ENCODE data around the gene STIM1. TPM values are rescaled to one million over a fixed set of nuclear protein-coding genes. Genes with fewer than 3 reads are reported as not detected.

The STIM1 gene
- total RNA-seq, 1 experiment from 2014 or later: 9.0 TPM

GRCh38 chr11:4022669-4023068, 167.2 kb downstream of the STIM1 start:
- Histone ChIP-seq H4K20me1 (ENCODE audit: insufficient read depth, low read depth, low read length) (no peaks in the 10 kb centered on the region), H3K4me2 (ENCODE audit: low read depth, low read length, poor library complexity, severe bottlenecking) (no peak overlapping the region), H3K27ac (ENCODE audit: low read length) (no peak overlapping the region), H3K27me3 (ENCODE audit: low read length) (no peaks in the 10 kb centered on the region), H3K36me3 (ENCODE audit: insufficient read depth, low read length) (no peaks in the 10 kb centered on the region), H3K9ac (ENCODE audit: low read length) (no peak overlapping the region), H3K9me2 (replicated peaks; ENCODE audit: insufficient read depth, low read length) (no peaks in the 10 kb centered on the region), H3K4me1 (ENCODE audit: low read length) (no peaks in the 10 kb centered on the region), H3K79me2 (ENCODE audit: low read length) (no peaks in the 10 kb centered on the region), H3K9me3 (ENCODE audit: low read length) (no peaks in the 10 kb centered on the region), H2AFZ (ENCODE audit: low read length) (no peak overlapping the region), H3K4me3 (ENCODE audit: low read length) (no peak overlapping the region)
- DNase-seq: no peak

- Histone ChIP-seq H3K9me3 (ENCODE audit: low read length) (no peaks in the 10 kb centered on the region), H3K4me3 (ENCODE audit: low read length) (no peak overlapping the region), H3K4me2 (ENCODE audit: low read depth, low read length, poor library complexity, severe bottlenecking) (no peak overlapping the region), H3K27me3 (ENCODE audit: low read length) (no peaks in the 10 kb centered on the region), H3K4me1 (ENCODE audit: low read length) (no peaks in the 10 kb centered on the region), H4K20me1 (ENCODE audit: insufficient read depth, low read depth, low read length) (no peaks in the 10 kb centered on the region), H3K9me2 (replicated peaks; ENCODE audit: insufficient read depth, low read length) (no peaks in the 10 kb centered on the region), H2AFZ (ENCODE audit: low read length) (no peak overlapping the region), H3K9ac (ENCODE audit: low read length) (no peak overlapping the region), H3K79me2 (ENCODE audit: low read length) (no peaks in the 10 kb centered on the region), H3K27ac (ENCODE audit: low read length) (no peak overlapping the region), H3K36me3 (ENCODE audit: insufficient read depth, low read length) (no peaks in the 10 kb centered on the region)
- DNase-seq: no peak
Observed at GRCh38 chr11:4025248-4025966, 169.9 kb downstream of the STIM1 start.

- Histone ChIP-seq H3K4me1 (ENCODE audit: low read length) (no peaks in the 10 kb centered on the region), H4K20me1 (ENCODE audit: insufficient read depth, low read depth, low read length) (no peaks in the 10 kb centered on the region), H3K27me3 (ENCODE audit: low read length) (no peaks in the 10 kb centered on the region), H3K79me2 (ENCODE audit: low read length) (no peaks in the 10 kb centered on the region), H3K27ac (ENCODE audit: low read length) (no peak overlapping the region), H3K9me2 (replicated peaks; ENCODE audit: insufficient read depth, low read length) (no peaks in the 10 kb centered on the region), H3K9me3 (ENCODE audit: low read length) (no peaks in the 10 kb centered on the region), H3K4me3 (ENCODE audit: low read length) (no peak overlapping the region), H3K36me3 (ENCODE audit: insufficient read depth, low read length) (no peaks in the 10 kb centered on the region), H3K9ac (ENCODE audit: low read length) (no peak overlapping the region), H2AFZ (ENCODE audit: low read length) (no peak overlapping the region), H3K4me2 (ENCODE audit: low read depth, low read length, poor library complexity, severe bottlenecking) (no peak overlapping the region)
- DNase-seq: no peak
Observed at GRCh38 chr11:4025967-4026324, 170.5 kb downstream of the STIM1 start.

DNA sequence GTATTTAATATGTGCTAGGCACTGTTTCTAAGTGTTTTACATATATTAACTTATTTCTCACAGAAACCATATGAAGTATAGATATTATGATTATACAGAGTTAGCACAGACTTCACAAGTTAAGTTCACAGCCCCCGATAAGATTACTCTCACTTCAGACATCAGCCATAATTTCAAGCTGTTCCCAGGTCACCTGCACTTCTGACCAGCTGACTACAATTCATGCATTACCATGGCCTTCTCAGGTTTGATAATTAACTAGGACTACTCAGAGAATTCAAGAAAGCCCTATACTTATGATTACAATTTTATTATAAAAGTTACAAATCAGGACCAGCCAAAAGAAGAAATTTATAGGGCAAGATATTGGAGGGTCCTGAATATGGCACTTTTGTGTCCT, 170.9 kb downstream of the STIM1 start:
- Histone ChIP-seq H3K27me3 (ENCODE audit: low read length) (no peaks in the 10 kb centered on the region), H3K4me2 (ENCODE audit: low read depth, low read length, poor library complexity, severe bottlenecking) (no peak overlapping the region), H3K27ac (ENCODE audit: low read length) (no peak overlapping the region), H3K79me2 (ENCODE audit: low read length) (no peaks in the 10 kb centered on the region), H4K20me1 (ENCODE audit: insufficient read depth, low read depth, low read length) (no peaks in the 10 kb centered on the region), H3K4me1 (ENCODE audit: low read length) (no peaks in the 10 kb centered on the region), H3K9me3 (ENCODE audit: low read length) (no peaks in the 10 kb centered on the region), H2AFZ (ENCODE audit: low read length) (no peak overlapping the region), H3K9me2 (replicated peaks; ENCODE audit: insufficient read depth, low read length) (no peaks in the 10 kb centered on the region), H3K4me3 (ENCODE audit: low read length) (no peak overlapping the region), H3K9ac (ENCODE audit: low read length) (no peak overlapping the region), H3K36me3 (ENCODE audit: insufficient read depth, low read length) (no peaks in the 10 kb centered on the region)
- no peak for DNase-seq

DNA sequence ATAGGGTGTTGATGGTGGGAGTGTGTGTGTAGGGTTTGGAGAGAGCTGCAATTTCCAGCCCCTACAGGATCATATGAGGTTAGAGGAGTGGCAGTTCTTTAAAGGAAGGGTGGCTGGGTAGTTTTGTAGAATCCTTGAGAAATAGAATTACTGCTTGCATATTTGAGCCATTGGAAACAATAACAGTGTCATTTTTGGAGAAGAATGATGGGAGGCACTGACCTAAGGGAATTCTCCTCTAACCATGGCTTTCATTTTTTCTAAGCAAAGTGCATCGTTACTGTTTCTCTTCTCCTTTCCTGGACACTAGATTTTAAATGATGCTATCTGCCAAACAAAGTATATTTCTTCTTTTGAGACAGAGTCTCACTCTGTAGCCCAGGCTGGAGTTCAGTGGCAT, 172.3 kb downstream of the STIM1 start:
- H4K20me1 ChIP-seq (ENCODE audit: insufficient read depth, low read depth, low read length): no peaks in the 10 kb centered on the region
- H3K9me3 ChIP-seq (ENCODE audit: low read length): no peaks in the 10 kb centered on the region
- H3K4me1 ChIP-seq (ENCODE audit: low read length): no peaks in the 10 kb centered on the region
- H3K36me3 ChIP-seq (ENCODE audit: insufficient read depth, low read length): no peaks in the 10 kb centered on the region
- no peak overlapping the region for H3K9ac ChIP-seq (ENCODE audit: low read length)
- H3K27ac ChIP-seq (ENCODE audit: low read length): no peak overlapping the region
- H3K9me2 ChIP-seq (replicated peaks; ENCODE audit: insufficient read depth, low read length): no peaks in the 10 kb centered on the region
- H3K4me3 ChIP-seq (ENCODE audit: low read length): no peak overlapping the region
- H2AFZ ChIP-seq (ENCODE audit: low read length): no peak overlapping the region
- no peak overlapping the region for H3K4me2 ChIP-seq (ENCODE audit: low read depth, low read length, poor library complexity, severe bottlenecking)
- no peaks in the 10 kb centered on the region for H3K27me3 ChIP-seq (ENCODE audit: low read length)
- DNase-seq: no peak
- H3K79me2 ChIP-seq (ENCODE audit: low read length): no peaks in the 10 kb centered on the region

DNA sequence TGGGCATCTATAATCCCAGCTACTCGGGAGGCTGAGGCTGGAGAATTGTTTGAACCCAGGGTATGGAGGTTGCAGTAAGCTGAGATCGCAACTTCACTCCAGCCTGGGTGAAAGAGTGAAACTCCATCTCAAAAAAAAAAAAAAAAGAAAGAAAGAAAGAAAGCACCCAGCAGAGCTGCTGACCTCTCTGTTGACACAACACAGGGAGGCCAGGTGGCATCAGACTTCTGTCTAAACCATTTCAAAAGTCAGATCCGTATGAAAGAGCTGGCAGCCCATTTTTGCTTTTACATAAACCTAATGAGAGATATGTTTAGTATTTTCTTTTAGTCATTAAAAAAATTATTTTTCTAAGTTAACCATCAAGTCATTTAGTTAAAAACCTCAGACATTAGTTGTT, 174.7 kb downstream of the STIM1 start:
- no peaks in the 10 kb centered on the region for H3K9me2 ChIP-seq (replicated peaks; ENCODE audit: insufficient read depth, low read length)
- no peak overlapping the region for H2AFZ ChIP-seq (ENCODE audit: low read length)
- H3K27ac ChIP-seq (ENCODE audit: low read length): no peak overlapping the region
- no peaks in the 10 kb centered on the region for H3K4me1 ChIP-seq (ENCODE audit: low read length)
- H3K27me3 ChIP-seq (ENCODE audit: low read length): no peaks in the 10 kb centered on the region
- H3K4me2 ChIP-seq (ENCODE audit: low read depth, low read length, poor library complexity, severe bottlenecking): no peak overlapping the region
- H3K36me3 ChIP-seq (ENCODE audit: insufficient read depth, low read length): no peaks in the 10 kb centered on the region
- DNase-seq: no peak
- no peak overlapping the region for H3K9ac ChIP-seq (ENCODE audit: low read length)
- H3K4me3 ChIP-seq (ENCODE audit: low read length): no peak overlapping the region
- H3K9me3 ChIP-seq (ENCODE audit: low read length): no peaks in the 10 kb centered on the region
- no peaks in the 10 kb centered on the region for H3K79me2 ChIP-seq (ENCODE audit: low read length)
- H4K20me1 ChIP-seq (ENCODE audit: insufficient read depth, low read depth, low read length): no peaks in the 10 kb centered on the region

DNA sequence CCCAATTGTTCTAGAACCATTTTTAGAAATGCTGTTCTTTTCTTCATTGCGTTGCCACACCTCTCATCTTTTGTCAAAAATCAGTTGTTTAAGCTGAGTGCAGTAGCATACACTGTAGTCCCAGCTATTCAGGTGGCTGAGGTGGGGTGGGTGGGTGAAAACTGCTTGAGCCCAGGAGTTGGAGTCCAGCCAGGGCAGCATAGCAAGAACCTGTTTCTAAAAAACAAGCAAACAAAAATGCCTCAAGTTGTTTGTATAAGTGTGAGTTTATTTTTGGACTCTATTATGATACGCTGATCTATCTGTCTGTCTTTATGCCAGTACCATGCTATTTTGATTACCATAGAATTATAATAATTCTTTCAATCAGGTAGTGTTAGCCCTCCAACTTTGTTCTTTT, 176.6 kb downstream of the STIM1 start:
- Histone ChIP-seq H4K20me1 (ENCODE audit: insufficient read depth, low read depth, low read length) (no peaks in the 10 kb centered on the region), H3K4me3 (ENCODE audit: low read length) (no peak overlapping the region), H3K79me2 (ENCODE audit: low read length) (no peaks in the 10 kb centered on the region), H3K9me3 (ENCODE audit: low read length) (no peaks in the 10 kb centered on the region; the same call in 1 of the 2 replicates), H2AFZ (ENCODE audit: low read length) (no peak overlapping the region), H3K4me2 (ENCODE audit: low read depth, low read length, poor library complexity, severe bottlenecking) (no peak overlapping the region), H3K9me2 (replicated peaks; ENCODE audit: insufficient read depth, low read length) (no peaks in the 10 kb centered on the region), H3K27ac (ENCODE audit: low read length) (no peak overlapping the region), H3K27me3 (ENCODE audit: low read length) (no peaks in the 10 kb centered on the region), H3K36me3 (ENCODE audit: insufficient read depth, low read length) (no peaks in the 10 kb centered on the region), H3K9ac (ENCODE audit: low read length) (no peak overlapping the region), H3K4me1 (ENCODE audit: low read length) (no peaks in the 10 kb centered on the region)
- no peak for DNase-seq

- no peaks in the 10 kb centered on the region for H3K79me2 ChIP-seq (ENCODE audit: low read length)
- H2AFZ ChIP-seq (ENCODE audit: low read length): no peak overlapping the region
- no peaks in the 10 kb centered on the region; the same call in 1 of the 2 replicates for H3K9me3 ChIP-seq (ENCODE audit: low read length)
- H3K36me3 ChIP-seq (ENCODE audit: insufficient read depth, low read length): no peaks in the 10 kb centered on the region
- no peaks in the 10 kb centered on the region for H3K4me1 ChIP-seq (ENCODE audit: low read length)
- no peak overlapping the region for H3K4me3 ChIP-seq (ENCODE audit: low read length)
- H3K27ac ChIP-seq (ENCODE audit: low read length): no peak overlapping the region
- DNase-seq: no peak
- H3K4me2 ChIP-seq (ENCODE audit: low read depth, low read length, poor library complexity, severe bottlenecking): no peak overlapping the region
- no peaks in the 10 kb centered on the region for H3K9me2 ChIP-seq (replicated peaks; ENCODE audit: insufficient read depth, low read length)
- no peak overlapping the region for H3K9ac ChIP-seq (ENCODE audit: low read length)
- no peaks in the 10 kb centered on the region for H4K20me1 ChIP-seq (ENCODE audit: insufficient read depth, low read depth, low read length)
- H3K27me3 ChIP-seq (ENCODE audit: low read length): no peaks in the 10 kb centered on the region
Observed at GRCh38 chr11:4035985-4036384, 180.5 kb downstream of the STIM1 start.
